ENCODE measurements around the gene CNIH3.
"Not testable (repeated sequence)": the region's sequence is repeated elsewhere in the genome, so short reads cannot be mapped to it uniquely, and the experiment has no call there.

CNIH3 gene

DNA sequence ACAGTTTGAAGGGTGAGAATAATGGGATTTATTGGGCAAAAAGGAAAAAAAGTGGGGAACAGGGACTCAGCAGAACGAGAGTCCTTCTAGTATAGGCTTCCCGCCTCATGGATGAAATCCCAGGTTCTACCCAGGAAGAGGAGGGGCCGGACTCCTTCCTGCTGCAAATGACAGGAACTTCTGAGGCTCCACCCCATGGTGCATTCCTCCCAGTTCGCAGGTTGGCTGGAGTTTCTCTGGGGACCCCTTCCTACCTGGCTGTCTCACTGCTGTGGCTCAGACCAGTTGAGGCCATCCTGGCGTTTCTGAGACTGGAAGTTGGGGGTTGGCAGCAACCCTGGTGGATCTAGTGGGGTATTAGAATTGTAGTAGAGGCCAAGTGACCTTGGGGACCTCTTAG is 27.5 kb downstream of the CNIH3 start:
- no peak for DNase-seq (ENCODE audit: low read depth)

DNA sequence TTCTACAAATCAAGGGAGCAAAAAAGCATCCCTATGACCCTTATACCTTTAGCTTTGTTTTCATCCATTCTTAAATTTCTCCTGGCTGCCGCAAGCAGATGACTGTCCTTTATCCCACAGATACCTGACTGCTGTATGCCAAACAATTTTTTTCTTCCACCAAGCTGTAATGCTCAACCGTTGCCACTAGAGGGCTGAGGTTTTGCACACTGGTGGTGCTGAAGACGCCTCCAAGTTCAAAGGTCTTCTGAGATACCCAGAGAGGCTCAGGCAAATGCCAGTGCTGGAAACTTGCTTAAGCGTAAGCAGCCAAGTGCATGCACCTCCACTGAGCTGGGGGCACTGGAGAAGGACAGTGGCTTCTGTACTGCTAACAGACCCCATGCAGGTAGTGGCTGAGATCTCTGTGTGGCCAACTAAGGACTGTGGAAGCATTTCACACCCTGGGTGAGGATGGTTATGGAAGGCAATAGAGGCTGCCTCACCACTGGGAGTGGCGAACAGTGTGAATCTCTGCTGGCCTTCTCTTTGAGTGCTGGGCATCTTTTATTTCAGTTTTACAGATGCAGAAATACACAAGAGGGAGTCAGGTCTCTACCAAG is 28.5 kb downstream of the CNIH3 start:
- peak; percentile 37 for DNase-seq (ENCODE audit: low read depth)

- DNase-seq (ENCODE audit: low read depth) = no peak
Observed at GRCh38 chr1:224647449-224647848, 31.3 kb downstream of the CNIH3 start.

- DNase-seq (ENCODE audit: low read depth) = no peak
Observed at GRCh38 chr1:224650290-224650689, 34.2 kb downstream of the CNIH3 start.

DNA sequence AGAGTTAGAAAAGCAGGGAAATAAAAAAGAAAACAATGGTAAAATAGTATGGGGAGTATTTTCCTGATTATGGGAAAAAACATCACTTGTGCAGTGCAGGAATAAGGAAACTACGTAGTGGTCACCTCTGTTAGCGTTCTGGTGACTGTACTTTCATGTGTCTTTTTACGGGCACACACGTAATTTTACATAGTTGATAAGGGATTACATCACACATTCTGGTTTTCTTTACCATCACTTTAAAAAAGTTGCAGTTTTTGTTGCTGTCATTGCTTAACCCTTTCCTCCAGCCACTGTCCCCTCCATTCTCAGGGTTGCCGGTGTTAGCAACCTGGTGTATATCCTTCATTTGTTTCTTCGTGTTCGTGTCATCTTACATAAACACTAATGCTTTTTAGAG is 35.1 kb downstream of the CNIH3 start:
- no peak for DNase-seq (ENCODE audit: low read depth)

DNA sequence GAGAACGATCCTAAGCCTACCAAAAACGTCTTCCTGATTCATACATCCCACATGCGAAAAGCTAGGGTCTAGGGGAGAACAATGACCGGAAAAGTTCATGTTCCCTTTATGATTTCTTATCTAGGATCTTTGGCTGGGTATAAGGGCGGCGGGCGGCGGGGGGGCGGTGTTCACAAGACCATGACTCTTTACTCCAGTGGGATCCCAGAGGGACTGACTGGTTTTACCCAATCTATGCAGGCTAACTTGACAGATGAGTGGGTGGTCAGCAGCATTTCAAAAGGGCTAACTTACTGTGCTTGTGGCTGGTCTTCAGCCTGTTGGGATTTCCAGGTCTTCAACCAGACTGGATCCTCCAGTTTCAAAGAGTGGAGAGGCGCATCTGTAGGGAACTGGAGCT is 40.3 kb downstream of the CNIH3 start:
- no peak for DNase-seq (ENCODE audit: low read depth)

DNA sequence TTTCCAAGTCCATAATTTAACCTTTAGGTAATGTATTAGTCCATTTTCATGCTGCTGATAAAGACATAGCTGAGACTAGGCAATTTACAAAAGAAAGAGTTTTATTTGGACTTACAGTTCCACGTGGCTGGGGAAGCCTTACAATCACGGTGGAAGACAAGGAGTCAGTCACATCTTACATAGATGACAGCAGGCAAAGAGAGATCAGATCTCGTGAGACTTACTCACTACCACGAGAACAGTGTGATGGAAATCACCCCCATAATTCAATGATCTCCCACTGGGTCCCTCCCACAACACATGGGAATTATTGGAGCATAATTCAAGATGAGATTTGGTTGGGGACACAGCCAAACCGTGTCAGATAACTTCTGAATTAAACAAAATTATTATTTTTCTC is 44.0 kb downstream of the CNIH3 start:
- no peak for DNase-seq (ENCODE audit: low read depth)

DNA sequence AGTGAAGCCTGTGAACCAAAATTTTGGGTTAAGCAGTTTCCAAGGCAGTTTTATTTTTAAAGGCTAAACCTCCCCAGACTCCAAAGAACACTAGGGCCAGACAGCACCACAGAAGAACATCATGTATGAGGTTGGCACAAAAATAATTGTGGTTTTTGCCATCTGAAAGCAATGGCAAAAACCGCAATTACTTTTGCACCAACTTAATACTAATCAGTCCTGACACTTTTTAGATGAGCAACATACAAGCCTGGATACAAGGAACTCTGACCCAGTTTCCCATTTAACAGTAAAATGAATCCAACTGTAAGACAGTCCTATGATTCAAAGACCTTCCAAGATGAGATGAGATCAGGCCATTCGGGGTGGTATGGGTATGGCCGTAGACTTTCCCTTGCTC is 46.8 kb downstream of the CNIH3 start:
- no peak for DNase-seq (ENCODE audit: low read depth)

GRCh38 chr1:224665016-224665415 is 48.9 kb downstream of the CNIH3 start:
- no peak for DNase-seq (ENCODE audit: low read depth)

- DNase-seq (ENCODE audit: low read depth) = no peak
Observed at GRCh38 chr1:224666078-224666477, 50.0 kb downstream of the CNIH3 start.

- no peak for DNase-seq (ENCODE audit: low read depth)
Observed at GRCh38 chr1:224666913-224667312, 50.8 kb downstream of the CNIH3 start.

GRCh38 chr1:224668984-224669383 is 52.9 kb downstream of the CNIH3 start:
- no peak for DNase-seq (ENCODE audit: low read depth)

DNA sequence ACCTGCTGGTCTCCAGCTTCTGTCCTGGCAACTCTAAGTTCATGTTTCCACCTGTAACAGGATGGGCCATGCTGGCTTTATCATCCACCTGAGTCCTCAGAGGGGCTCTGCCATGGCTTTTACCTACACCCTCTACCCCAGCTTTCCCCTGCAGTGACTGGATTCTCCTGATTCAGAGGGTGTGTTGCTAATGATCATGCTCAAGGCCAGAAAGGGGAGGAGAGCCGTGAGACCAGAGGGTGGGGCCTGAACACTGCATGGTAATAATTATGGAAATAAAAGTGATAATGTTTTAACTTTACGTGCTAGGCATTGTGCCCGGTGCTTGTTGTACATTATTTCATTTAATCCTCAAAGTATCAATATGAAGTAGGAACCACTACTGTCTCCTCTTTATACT is 53.3 kb downstream of the CNIH3 start:
- no peak for DNase-seq (ENCODE audit: low read depth)

DNA sequence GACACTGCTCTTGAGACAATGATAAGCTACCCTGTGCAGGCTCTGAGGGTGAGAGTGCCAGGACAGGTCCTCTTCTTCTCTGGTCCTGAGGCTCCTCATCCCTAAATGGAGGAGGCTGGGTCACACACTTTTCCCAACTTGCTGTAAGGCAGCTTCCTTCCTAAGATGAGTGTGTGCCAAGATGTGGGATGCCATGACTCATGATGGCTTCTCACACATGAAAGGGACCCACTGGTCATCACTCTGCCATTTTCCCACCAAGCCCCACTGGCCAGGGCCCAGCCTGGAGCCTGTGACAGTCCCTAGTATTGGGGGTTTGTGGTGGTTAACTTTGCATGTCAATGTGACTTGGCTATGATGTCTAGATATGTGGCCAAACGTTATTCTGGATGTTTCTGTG is 54.4 kb downstream of the CNIH3 start:
- DNase-seq (ENCODE audit: low read depth) = no peak

GRCh38 chr1:224671076-224671475 is 55.0 kb downstream of the CNIH3 start:
- DNase-seq (ENCODE audit: low read depth) = no peak

DNA sequence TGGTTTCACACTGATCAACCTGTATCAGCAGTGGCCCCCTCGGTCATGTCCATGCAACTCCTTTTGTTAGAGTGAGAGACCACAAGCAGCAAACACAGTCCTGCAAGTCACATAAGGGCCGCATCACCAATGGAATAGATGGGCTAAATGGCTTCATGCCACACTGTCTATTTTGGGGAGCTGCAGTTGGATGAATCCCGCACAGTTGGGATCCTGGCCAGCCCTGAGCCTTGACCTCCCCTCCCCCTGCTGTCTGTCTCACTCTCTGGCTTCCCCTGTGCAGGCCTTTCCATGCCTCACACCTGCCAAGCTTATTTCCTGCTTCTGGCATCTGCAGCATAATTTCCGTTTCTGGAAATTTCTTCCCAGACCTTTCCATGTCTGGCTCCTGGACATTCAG is 57.0 kb downstream of the CNIH3 start:
- no peak for DNase-seq (ENCODE audit: low read depth)

DNA sequence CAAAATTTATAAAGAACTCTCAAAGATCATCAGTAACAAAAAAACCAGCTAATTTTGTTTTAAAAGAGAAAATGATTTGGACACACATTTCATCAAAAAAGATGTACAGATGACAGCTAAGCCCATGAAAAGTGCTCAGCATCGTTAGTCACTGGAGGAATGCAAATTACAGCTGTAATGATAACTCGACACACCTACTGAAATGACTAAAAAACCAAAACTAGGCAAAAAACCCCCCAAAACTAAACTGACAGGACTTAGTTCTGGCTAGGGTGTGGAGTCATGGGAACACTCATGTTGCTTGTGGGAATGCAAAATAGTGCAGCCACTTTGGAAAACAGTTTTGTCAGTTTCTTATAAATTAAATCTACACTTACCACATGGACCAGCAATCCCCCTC is 59.5 kb downstream of the CNIH3 start:
- DNase-seq (ENCODE audit: low read depth) = no peak

DNA sequence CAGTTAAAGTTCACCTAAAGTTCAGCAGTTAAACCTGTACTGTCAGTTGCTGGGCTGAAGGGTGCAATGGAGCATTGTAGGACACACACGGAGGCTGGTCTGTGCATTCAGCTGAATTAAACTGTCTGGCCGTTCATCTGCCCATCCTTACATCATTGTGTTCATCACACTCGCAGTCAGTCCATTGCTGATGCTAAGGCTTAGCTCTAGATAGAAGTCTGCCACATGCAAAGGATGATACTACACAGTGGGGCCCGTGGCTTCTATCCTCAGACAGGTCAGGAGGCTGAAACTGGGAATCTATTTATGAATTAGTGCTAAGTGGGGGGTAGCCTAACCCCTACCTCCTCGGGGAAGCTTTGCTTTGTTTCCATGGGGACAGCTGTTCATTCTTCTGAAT is 60.4 kb downstream of the CNIH3 start:
- DNase-seq (ENCODE audit: low read depth) = no peak

GRCh38 chr1:224678168-224678567 is 62.1 kb downstream of the CNIH3 start:
- DNase-seq (ENCODE audit: low read depth) = no peak

- no peak for DNase-seq (ENCODE audit: low read depth)
Observed at GRCh38 chr1:224679606-224680005, 63.5 kb downstream of the CNIH3 start.

DNA sequence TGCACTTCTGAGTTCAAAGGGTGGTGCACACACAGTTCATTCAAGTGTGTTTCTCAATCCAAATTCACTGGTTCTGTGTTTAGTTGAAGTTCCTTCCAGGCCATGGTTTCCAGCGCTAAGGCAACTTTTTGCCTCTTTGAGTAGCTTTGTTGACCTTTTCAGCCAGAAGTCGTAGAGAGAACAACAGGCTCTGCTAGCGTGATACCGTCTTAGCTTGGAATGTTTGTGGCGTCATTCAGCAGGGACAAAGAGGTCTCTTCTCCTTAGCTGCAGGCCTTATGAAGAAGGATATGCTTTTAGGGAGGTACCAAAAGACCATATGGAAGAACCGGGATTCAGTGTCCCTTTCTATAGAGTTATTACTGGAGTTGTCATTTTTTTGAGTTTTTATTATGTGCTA is 65.7 kb downstream of the CNIH3 start:
- no peak for DNase-seq (ENCODE audit: low read depth)

- DNase-seq (ENCODE audit: low read depth) = no peak
Observed at GRCh38 chr1:224683936-224684335, 67.8 kb downstream of the CNIH3 start.

DNA sequence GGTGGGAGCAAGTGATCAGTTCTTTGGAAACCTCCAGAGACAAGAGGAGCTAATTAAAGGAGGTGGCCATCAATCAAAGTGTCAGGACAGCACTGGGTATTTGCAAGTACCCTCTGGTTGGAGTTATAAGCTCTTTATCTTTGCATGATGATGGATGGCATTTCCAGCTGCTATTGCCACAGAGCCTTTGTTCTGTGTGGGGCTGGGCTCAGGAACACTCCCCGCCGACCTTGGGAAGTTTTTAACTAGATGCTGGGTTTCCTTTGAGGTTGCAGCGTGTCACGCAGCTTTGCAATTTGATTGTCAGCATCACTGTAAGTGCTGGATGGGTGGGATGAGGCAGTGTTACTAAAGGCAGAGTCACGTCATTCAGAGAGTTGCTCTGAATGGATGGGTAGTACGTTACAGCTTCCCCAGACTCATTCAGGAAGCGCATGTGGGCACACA is 68.9 kb downstream of the CNIH3 start:
- DNase-seq (ENCODE audit: low read depth) = no peak

DNA sequence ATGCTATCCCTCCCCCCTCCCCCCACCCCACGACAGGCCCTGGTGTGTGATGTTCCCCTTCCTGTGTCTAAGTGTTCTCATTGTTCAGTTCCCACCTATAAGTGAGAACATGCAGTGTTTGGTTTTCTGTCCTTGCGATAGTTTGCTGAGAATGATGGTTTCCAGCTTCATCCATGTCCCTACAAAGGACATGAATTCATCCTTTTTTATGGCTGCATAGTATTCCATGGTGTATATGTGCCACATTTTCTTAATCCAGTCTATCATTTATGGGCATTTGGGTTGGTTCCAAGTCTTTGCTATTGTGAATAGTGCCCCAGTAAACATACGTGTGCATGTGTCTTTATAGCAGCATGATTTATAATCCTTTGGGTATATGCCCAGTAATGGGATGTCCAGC is 70.0 kb downstream of the CNIH3 start:
- not testable (repeated sequence) for DNase-seq (ENCODE audit: low read depth)

DNA sequence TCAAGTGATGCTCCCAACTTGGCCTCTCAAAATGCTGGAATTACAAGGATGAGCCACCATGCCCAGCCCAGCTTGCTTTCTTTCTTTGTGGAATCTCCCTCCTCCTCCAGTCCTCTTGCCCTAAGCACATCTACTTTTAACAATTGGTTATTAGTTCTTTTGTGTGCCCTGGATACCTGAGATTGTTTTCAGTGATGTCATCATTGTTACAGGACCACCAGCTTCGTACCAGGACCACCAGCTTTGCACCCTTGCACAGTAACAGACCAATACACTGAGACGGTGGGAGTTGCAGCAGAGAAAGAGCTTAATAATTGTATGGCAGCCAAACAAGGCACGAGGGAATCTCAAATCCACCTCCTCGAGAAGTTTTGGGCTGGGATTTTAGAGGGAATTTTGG is 71.3 kb downstream of the CNIH3 start:
- DNase-seq (ENCODE audit: low read depth) = no peak

All from activated T-cell treated with anti-CD3 and anti-CD28 coated beads for 24 hours (primary cell).